HG02840 (cell line): ENCODE measurements around the gene MYO1D.
"Not testable (repeated sequence)": the region's sequence is repeated elsewhere in the genome, so short reads cannot be mapped to it uniquely, and the experiment has no call there.

ENCODE experiments used
- ATAC-seq: cut with Tn5 transposase; IDR thresholded peaks from one replicate; pipeline ENCODE4 v1.9.1; 2021; ENCODE audit warnings: mild to moderate bottlenecking, moderate library complexity, moderate number of reproducible peaks; ENCODE audit not compliant: unreplicated experiment, low FRiP score

MYO1D gene

DNA sequence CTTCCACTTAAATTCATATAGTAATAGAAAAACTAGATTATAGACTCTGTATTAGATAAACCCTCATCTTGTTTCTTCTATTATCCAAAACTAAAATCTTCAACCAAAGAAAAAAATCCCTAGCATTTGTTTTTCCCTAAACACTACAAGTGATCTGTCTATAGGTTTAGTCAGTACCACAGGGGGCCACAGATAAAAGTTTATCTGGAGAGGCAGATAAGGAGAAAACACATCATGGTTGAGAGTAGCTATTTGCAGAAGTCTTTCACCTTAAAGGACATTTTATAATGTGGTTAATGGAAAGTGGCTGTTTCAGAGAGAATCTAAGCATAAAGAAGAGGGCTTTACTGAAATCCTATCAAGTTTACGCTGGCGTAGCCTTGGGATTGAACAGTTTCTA, 230.0 kb downstream of the MYO1D start:
- no peak for ATAC-seq

DNA sequence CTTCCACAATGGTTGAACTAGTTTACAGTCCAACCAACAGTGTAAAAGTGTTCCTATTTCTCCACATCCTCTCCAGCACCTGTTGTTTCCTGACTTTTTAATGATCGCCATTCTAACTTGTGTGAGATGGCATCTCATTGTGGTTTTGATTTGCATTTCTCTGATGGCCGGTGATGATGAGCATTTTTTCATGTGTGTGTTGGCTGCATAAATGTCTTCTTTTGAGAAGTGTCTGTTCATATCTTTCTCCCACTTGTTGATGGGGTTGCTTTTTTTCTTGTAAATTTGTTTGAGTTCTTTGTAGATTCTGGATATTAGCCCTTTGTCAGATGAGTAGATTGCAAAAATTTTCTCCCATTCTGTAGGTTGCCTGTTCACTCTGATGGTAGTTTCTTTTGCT, 235.4 kb downstream of the MYO1D start:
- ATAC-seq = not testable (repeated sequence)

GRCh38 chr17:32636598-32637218, 240.2 kb downstream of the MYO1D start:
- no peak for ATAC-seq

GRCh38 chr17:32634167-32634566, 242.8 kb downstream of the MYO1D start:
- no peak for ATAC-seq

DNA sequence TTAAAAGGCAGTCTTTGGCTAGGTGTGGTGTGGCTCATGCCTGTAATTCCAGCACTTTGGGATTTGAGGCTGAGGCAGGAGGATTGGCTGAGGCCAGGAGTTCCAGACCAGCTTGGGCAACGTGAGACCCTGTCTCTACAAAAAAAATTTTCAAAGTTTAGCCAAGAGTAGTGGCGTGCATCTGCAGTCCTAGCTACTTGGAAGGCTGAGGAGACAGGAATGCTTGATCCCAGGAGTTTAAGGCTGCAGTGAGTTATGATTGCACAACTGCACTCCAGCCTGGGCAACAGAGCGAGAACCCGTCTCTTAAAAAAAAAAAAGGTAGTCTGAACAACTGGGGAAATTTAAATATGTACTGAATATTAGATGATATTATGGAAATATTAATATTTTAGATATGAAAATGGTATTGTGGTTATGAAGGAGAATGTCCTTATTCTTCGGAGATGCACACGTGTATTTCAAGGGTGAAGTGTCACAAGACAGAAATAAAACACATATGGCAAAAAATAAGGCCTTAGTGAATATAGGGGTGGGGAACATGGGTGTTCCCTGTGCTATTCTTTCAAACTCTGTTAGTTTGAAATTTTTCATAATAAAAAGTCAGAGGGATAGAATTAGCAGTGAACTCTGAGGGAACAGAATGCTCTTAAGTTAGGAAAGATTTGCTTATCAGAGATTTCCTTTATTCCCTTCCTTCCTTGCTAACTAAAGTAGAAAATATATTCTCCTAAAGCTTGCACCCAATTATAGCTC, 245.4 kb downstream of the MYO1D start:
- no peak for ATAC-seq

DNA sequence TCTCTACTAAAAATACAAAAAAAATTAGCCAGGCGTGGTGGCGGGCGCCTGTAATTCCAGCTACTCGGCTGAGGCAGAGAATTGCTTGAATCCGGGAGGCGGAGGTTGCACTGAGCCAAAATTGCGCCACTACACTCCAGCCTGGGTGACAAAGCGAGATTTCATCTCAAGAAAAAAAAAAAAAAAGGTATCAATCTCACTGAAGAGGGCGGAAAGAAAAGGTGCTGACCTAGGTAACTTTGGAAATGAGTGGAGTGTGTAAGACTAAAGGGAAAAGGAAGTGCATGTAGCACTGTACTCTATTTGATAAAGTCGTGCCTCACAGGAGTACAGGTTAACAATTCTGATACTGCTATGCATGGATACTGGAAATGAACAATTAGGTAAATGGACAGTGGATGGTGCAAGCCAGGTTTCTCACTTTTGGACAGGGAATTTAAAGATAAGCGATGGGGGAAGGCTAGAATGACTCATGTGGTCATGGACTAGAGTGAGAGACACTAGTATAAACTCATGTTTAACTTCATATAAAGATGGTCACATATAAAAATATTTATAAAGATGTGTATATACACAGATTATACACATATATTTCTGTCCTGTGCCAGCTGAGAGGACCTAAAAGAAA, 247.2 kb downstream of the MYO1D start:
- ATAC-seq = no peak

DNA sequence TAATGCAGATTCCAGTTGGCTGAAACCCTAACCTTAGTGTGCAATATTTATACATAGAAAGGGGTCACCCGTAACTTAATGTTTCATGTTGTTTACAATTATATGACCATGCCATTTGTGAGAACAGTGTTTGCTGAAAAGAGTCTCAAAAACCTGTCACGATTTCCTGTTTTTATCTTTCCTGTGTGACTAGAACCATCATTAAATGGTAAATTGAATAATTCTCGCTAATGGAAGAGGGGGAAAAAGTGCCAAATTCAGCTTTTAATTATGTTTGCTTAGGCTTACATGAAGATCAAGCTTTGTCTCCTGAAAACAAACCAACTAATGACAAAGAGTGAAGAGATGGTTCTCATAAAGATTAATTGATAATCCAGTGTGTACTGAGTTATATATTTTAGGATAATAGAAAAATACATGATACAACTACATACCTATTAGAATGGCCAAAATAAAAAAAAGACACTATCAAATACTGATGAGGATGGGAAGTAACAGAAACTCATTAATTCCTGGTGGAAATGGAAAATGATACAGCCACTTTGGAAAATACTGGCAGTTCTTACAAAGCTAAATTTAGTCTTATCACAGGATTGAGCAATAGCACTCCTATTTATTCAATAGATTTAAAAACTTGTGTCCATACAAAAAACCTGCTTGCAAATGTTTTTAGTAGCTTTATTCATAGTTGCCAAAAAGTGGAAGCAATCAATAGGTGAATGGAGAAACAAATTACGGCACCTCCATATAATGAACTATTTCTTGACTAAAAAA, 248.5 kb downstream of the MYO1D start:
- ATAC-seq = no peak

DNA sequence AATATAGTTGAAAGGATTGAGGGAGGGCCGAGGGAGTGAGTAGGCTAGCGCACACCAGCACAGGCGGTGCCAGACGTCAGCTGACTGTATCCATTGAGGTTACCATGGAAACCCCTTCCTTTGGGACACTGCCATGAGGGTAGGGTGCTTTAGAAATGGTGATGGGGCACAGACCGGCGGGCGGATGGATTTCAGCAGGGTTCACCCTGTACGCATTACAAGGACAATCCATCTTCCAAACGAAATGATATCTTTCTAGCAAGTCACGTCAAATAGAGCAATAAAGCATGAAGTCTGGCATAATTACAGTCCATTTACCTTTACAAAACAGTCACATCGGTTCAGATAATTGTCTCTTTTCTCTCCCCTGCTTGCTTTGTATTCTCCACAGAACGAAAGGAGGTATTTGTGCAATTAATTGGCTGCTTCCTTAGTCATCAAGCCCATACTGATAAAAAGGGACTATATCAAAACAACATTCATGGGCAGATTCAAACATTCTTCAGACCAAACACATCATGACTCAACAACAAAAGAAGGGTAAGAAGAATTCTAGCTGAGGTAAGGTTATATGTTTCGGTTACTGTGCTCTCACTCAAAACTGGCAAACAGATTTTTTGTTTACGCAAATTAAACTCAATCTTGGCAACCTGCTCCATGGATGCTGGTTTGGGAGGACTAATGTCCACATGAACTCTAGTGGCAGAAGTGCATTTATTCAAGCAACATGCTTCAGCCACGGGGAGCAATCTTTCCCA, 249.5 kb downstream of the MYO1D start:
- no peak for ATAC-seq

- ATAC-seq = no peak
Observed at GRCh38 chr17:32626379-32626791, 250.5 kb downstream of the MYO1D start.

- no peak for ATAC-seq
Observed at GRCh38 chr17:32625971-32626370, 251.0 kb downstream of the MYO1D start.

- ATAC-seq = no peak
Observed at GRCh38 chr17:32623196-32623595, 253.7 kb downstream of the MYO1D start.

DNA sequence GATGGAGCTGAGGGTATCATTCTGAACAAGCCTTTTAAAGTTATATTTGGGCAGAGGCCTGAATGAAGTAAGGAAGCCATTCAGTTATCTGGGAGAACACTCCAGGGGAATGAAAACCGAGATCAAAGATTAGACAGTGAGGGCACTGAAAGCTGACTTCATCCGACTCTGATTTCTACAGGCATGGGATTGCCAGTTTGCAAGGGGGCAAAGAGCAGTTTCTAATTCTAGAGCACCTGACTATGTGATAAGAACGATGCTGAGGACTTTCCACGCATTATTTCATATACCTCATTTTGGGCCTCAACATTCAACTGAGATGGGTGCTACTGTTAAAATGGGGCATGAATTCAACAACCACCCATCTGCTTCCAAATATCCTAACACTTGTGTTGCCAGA, 254.4 kb downstream of the MYO1D start:
- ATAC-seq = no peak

- ATAC-seq = no peak
Observed at GRCh38 chr17:32621612-32622312, 255.2 kb downstream of the MYO1D start.

DNA sequence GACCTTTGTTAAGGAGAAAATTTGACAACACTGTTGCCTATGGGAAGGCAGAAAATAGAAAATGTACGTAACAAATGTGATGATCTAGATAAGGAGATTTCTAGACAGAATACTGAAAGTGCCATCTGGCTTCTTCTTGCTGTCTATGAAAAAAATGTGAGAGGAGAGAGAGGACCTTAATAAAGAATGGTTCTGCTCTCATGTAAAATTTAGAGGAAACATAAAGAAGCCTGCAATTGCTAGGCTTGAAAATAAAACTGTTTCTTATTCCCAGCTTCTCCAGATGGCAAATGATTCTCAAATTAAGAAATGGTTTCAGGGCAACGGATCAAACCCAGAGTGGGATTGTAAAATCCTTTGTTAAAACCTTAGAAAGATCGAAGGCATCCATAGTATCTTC, 261.6 kb downstream of the MYO1D start:
- ATAC-seq = no peak

- no peak for ATAC-seq
Observed at GRCh38 chr17:32610943-32611342, 266.0 kb downstream of the MYO1D start.

- no peak for ATAC-seq
Observed at GRCh38 chr17:32609884-32610650, 266.9 kb downstream of the MYO1D start.

DNA sequence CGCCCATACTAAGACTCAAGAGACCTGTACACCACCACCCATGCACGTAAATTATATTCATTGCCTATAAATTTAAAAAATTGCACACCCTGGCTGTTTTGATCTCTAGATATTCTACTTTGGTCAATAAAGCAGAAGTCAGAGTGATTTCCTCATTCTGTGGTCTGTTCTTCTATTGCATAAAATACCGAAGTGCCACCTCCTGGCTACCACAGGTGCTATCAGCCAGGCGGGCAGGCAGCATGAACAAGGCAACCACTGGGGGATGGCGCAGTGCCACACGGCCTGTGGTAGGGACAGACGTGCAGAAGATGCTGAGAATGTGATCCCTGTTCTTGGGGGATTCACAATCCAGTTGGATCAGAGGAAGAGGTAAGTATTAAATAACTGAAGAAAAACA, 267.8 kb downstream of the MYO1D start:
- ATAC-seq = no peak

GRCh38 chr17:32608267-32608666, 268.7 kb downstream of the MYO1D start:
- no peak for ATAC-seq

DNA sequence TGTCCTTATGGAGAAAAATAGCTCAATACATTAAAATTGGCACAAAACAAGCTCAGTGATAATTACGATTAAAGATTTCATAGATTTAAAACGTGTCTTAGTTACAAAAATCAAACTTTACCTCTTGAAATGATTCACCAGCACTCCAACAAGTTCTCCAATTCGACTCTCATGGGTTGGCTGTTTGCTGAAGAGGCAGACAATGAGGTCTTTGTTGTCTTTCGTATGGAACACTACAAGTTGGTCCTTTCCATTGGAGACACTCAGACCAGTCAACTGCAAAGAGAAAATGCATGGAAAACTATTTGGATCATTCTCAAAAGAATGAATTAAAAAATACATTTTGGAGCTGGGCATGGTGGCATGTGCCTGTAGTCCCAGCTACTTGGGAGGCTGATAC, 272.0 kb downstream of the MYO1D start:
- no peak for ATAC-seq
